Thyroid gland (tissue), 4 donors: Measurements from ENCODE around the gene KLHL1. TPM values are rescaled to one million over a fixed set of nuclear protein-coding genes. Genes with fewer than 3 reads are reported as not detected.

Experiments
- DNase-seq, 2 donors: peaks; one replicate each; pipeline ENCODE4 v3.0.0-alpha.2; 2019
- H3K27ac ChIP-seq, 3 donors: fragments of 200-600 bp; sonication (generic); 1 replicate in 2 of 3; 2 replicates in 1 of 3; pipeline ENCODE4 v1.5.1; 2016 to 2019; ENCODE audit warnings: mild to moderate bottlenecking in 1 of 3, moderate library complexity in 1 of 3
- H3K27me3 ChIP-seq: fragments of 200-600 bp; sonication (generic); one replicate; pipeline ENCODE4 v1.5.1; 2019
- H3K36me3 ChIP-seq, 2 donors: fragments of 200-600 bp; sonication (generic); one replicate each; pipeline ENCODE4 v1.5.1; 2016 to 2019
- H3K4me1 ChIP-seq, 2 donors: fragments of 200-600 bp; sonication (generic); one replicate each; pipeline ENCODE4 v1.5.1; 2017 to 2019
- H3K4me3 ChIP-seq, 3 donors: fragments of 200-600 bp; sonication (generic); replicated peaks in 1 of 3; 1 replicate in 2 of 3; 2 replicates in 1 of 3; pipeline ENCODE4 v1.5.1; 2016; ENCODE audit warnings: mild to moderate bottlenecking in 1 of 3
- H3K9me3 ChIP-seq: fragments of 200-600 bp; sonication (generic); one replicate; pipeline ENCODE4 v1.5.1; 2017
- POLR2A ChIP-seq, 2 donors: fragments of 450-650 bp; IDR thresholded peaks; one replicate each; pipeline ENCODE4 v1.6.1; 2017; ENCODE audit warnings: antibody characterized with exemption in 2 of 2, mild to moderate bottlenecking in 2 of 2, moderate library complexity in 1 of 2
- WGBS, 2 donors: methylation state at CpG; one replicate each; pipeline ENCODE4 v1.1.5; 2017; 5-methylcytosine and 5-hydroxymethylcytosine counted together
- intact Hi-C: fragments of 100-400 bp; cut with DNase I; formaldehyde crosslinking; loops from one replicate; pipeline ENCODE4 v1.15.1; 2023
- total RNA-seq, 4 donors: library from RNA; depleted of rRNA; stranded (reverse); fragments of >200 nt; gene quantifications; one replicate each; pipeline ENCODE4 v1.2.3, GENCODE V29; 2016
- TF ChIP-seq, protein P1 (sequence below), 6 experiments: fragments of 200-600 bp in 3 of 6; fragments of 450-650 bp in 3 of 6; sonication (generic) in 3 of 6; IDR thresholded peaks; one replicate each; pipeline ENCODE4 v1.5.1; 2016 to 2019; ENCODE audit warnings: antibody characterized with exemption in 6 of 6, mild to moderate bottlenecking in 2 of 6, inconsistent platforms in 1 of 6, moderate library complexity in 1 of 6

The KLHL1 gene
- total RNA-seq, 4 donors from 2014 or later, result not detected

DNA sequence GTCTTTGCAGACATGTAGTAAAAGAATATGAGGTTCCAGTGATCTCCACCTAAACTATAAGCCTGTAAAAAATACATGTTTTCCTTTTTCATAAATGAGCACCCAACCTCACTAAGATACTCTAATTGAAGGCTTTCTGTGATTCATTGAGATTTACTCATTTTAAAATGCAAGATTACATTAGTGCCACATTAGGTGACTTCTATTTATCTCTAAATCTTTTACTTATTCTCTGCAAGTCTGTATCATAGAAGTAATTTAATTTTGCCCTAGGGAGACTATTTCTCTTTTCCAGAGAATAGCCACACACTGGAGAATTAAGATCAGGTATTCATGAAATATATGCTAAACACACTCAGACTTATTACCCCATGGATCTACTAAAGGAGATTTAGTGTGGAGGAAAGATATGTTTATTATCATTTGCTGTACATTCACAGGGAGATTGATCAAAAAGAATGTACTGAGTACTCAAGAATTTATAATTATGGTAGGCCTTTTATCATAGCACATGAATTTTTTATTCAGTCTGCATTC lies 290.9 kb downstream of the KLHL1 start:
- H3K27ac ChIP-seq, result no peak overlapping the region
- no peak overlapping the region for H3K4me3 ChIP-seq
- intact Hi-C loops, result no loop called here

DNA sequence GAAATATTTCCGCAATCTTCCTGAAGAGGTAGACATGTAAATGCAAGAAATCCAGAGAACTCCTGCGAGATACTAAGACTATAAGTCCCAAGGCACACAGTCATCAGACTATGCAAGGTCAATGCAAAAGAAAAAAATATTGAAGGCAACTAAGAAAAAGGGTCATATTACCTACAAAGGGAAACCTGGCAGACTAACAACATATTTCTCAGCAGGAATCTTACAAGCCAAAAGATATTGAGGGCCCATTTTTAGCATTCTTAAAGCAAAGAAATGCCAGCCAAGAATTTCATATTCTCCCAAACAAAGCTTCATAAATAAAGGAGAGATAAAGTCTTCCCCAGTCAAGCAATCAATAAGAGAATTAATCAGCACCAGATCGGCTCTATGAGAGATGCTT lies 299.1 kb downstream of the KLHL1 start:
- H3K27ac ChIP-seq, result no peak overlapping the region
- H3K4me1 ChIP-seq, result no peaks in the 10 kb centered on the region
- no peaks in the 10 kb centered on the region for H3K9me3 ChIP-seq
- no peaks in the 10 kb centered on the region for H3K36me3 ChIP-seq
- WGBS, 2 donors, result 82 to 86% methylated on average over 3 of the region's 3 CpGs
- intact Hi-C loops, result no loop called here
- DNase-seq, result no peak
- H3K4me3 ChIP-seq, result no peak overlapping the region
- no peaks in the 10 kb centered on the region for H3K27me3 ChIP-seq
- TF ChIP-seq, protein P1, sequence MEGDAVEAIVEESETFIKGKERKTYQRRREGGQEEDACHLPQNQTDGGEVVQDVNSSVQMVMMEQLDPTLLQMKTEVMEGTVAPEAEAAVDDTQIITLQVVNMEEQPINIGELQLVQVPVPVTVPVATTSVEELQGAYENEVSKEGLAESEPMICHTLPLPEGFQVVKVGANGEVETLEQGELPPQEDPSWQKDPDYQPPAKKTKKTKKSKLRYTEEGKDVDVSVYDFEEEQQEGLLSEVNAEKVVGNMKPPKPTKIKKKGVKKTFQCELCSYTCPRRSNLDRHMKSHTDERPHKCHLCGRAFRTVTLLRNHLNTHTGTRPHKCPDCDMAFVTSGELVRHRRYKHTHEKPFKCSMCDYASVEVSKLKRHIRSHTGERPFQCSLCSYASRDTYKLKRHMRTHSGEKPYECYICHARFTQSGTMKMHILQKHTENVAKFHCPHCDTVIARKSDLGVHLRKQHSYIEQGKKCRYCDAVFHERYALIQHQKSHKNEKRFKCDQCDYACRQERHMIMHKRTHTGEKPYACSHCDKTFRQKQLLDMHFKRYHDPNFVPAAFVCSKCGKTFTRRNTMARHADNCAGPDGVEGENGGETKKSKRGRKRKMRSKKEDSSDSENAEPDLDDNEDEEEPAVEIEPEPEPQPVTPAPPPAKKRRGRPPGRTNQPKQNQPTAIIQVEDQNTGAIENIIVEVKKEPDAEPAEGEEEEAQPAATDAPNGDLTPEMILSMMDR (IDR thresholded peaks at IDR 0.05), result no peak
- no peak for TF ChIP-seq POLR2A (IDR thresholded peaks at IDR 0.05)

More for the DNA sequence above, 290.9 kb downstream of the KLHL1 start:
- Histone ChIP-seq H3K36me3 (no peaks in the 10 kb centered on the region), H3K27me3 (no peaks in the 10 kb centered on the region), H3K4me1 (no peaks in the 10 kb centered on the region), H3K9me3 (no peaks in the 10 kb centered on the region)
- TF ChIP-seq, protein P1 (IDR thresholded peaks at IDR 0.05), result no peak
- no peak for TF ChIP-seq POLR2A (IDR thresholded peaks at IDR 0.05)
- no peak for DNase-seq

DNA sequence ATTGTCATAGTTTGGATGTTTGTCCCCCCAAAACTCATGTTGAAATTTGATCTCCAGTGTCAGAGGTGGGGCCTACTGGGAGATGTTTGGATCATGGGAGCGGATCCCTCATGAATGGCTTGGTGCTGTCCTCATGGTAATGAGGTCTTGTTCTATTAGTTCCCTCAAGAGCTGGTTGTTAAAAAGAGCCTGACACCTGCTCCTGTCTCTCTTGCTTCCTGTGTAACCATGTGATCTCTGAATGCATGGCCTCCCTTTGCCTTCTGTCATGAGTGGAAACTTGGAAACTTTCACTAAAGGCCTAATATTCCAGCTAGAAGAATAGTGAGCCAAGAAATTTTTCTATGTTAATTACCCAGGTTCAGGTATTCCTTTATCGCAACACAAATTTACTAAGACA lies 312.0 kb downstream of the KLHL1 start:
- Histone ChIP-seq H3K4me1 (no peaks in the 10 kb centered on the region), H3K36me3 (no peaks in the 10 kb centered on the region), H3K27ac (no peak overlapping the region), H3K9me3 (no peaks in the 10 kb centered on the region), H3K27me3 (no peaks in the 10 kb centered on the region), H3K4me3 (no peak overlapping the region)
- DNase-seq, result no peak
- WGBS, 2 donors, result 91 to 96% methylated on average over 2 of the region's 2 CpGs
- intact Hi-C loops, result no loop called here
- TF ChIP-seq POLR2A (IDR thresholded peaks at IDR 0.05), result no peak
- TF ChIP-seq, protein P1 (IDR thresholded peaks at IDR 0.05), result no peak

DNA sequence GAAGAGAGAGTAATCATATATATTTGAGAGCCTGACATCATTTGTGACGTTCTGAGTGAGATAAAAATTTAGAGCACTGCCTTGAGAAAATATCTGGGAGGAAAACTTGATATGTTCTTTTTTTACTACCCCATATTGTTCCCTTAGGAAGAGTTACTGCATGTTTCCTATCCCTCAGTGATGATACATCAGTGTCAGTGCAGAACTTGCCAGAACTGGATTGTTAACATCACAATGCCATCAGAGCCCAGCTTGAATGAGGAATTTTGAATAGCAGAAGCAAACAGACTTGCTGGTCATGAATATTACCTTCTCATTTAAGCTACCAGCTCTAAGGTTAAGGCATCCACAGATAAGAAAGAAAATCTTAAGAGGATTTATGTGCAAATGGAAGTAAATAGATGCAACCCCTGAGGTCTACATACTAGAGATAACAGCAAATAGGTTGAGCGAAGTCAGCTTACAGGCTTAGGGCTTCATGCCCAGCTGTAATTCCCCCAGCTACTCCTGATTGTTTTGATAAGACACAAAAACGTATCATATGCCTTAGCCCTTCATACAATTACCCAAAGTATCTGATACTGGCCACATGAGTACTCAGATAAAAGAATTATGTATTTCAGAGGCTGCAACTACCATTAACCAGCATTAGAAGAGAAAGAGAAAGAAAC lies 314.3 kb downstream of the KLHL1 start:
- H3K4me3 ChIP-seq, result no peak overlapping the region
- H3K4me1 ChIP-seq, result no peaks in the 10 kb centered on the region
- no peaks in the 10 kb centered on the region for H3K9me3 ChIP-seq
- no peak for DNase-seq
- TF ChIP-seq POLR2A (IDR thresholded peaks at IDR 0.05), result no peak
- intact Hi-C loops, result no loop called here
- no peaks in the 10 kb centered on the region for H3K36me3 ChIP-seq
- WGBS, 2 donors, result 20 to 34% methylated on average over 3 of the region's 3 CpGs
- no peaks in the 10 kb centered on the region for H3K27me3 ChIP-seq
- no peak overlapping the region for H3K27ac ChIP-seq

DNA sequence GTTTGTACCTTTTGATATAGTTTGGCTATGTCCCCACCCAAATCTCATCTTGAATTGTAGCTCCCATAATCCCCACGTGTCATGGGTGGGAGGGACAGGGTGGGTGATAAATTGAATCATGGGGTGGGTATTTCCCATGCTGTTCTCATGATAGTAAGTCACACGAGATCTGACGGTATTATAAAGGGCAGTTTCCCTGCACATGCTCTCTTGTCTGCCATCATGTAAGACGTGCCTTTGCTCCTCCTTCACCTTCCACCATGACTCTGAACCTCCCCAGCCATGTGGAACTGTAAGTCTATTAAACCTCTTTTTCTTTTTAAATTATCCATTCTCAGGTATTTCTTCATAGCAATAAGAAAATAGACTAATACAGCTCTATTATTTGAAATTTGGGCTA lies 331.3 kb downstream of the KLHL1 start:
- Histone ChIP-seq H3K27ac (no peak overlapping the region), H3K4me1 (no peaks in the 10 kb centered on the region), H3K36me3 (no peaks in the 10 kb centered on the region), H3K27me3 (no peaks in the 10 kb centered on the region), H3K9me3 (no peaks in the 10 kb centered on the region), H3K4me3 (no peak overlapping the region)
- no peak for DNase-seq
- TF ChIP-seq, protein P1 (IDR thresholded peaks at IDR 0.05), result no peak
- TF ChIP-seq POLR2A (IDR thresholded peaks at IDR 0.05), result no peak
- intact Hi-C loops, result no loop called here
- 82 to 89% methylated on average over 4 of the region's 4 CpGs for WGBS, 2 donors
